ENCODE results near the gene NDUFS8. TPM values are rescaled to one million over a fixed set of nuclear protein-coding genes. Genes with fewer than 3 reads are reported as not detected.
A peak's percentile ranks its signal among the peaks of the same experiment; 100 is the strongest.

Gene NDUFS8
- total RNA-seq, 4 donors from 2014 or later, result 155 to 226 (median 188) TPM

- TF ChIP-seq CTCF (IDR thresholded peaks at IDR 0.05) (no peak), EP300 (IDR thresholded peaks at IDR 0.05; ENCODE audit: low read depth) (no peak), POLR2AphosphoS5 (IDR thresholded peaks at IDR 0.05) (no peak), POLR2A (IDR thresholded peaks at IDR 0.05) (no peak)
- Histone ChIP-seq H3K36me3 (no peaks in the 10 kb centered on the region), H3K4me1 (peaks cover 17 to 50% (median 34%) of the 10 kb centered on the region in 4 donors), H3K27me3 (no peaks in the 10 kb centered on the region), H3K4me3 (no peak overlapping the region), H3K27ac (peak overlapping the region; percentile 86 to 93 (median 90)), H3K9me3 (no peaks in the 10 kb centered on the region)
- intact Hi-C loops (cut with DNase I; ENCODE audit: low total_unique reads) (loop anchor here (10.0 kb wide), 1 partner anchor 87 kb away; the partner anchor contains the start of gene CHKA), in situ Hi-C loops (cut with MboI; ENCODE audit: low pct_ligation_motif_present in 1 of 4, low pct_unique_long_range_greater_than_20kb in 1 of 4, low sequenced_read_pairs in 3 of 4) (no loop called here)
- no peak for DNase-seq
- 86% methylated on average over 18 of the region's 20 CpGs; no CpG with 5 or more reads in 1 of the 2 donors for WGBS, 2 donors (ENCODE audit: low coverage in 1 of 2)
These were observed 7.1 kb downstream of the NDUFS8 start for GRCh38 chr11:68037411-68038225.

- DNase-seq, result no peak
- Histone ChIP-seq H3K4me1 (peaks cover 17 to 50% (median 34%) of the 10 kb centered on the region in 4 donors), H3K4me3 (peak overlapping the region; percentile 46 to 74 (median 65)), H3K9me3 (no peaks in the 10 kb centered on the region), H3K27me3 (no peaks in the 10 kb centered on the region), H3K36me3 (peaks cover 0 to 5% (median 0%) of the 10 kb centered on the region in 4 donors), H3K27ac (peak overlapping the region; percentile 86 to 93 (median 90))
- intact Hi-C loops (cut with DNase I; ENCODE audit: low total_unique reads) (loop anchor here (10.0 kb wide), 1 partner anchor 87 kb away; the partner anchor contains the start of gene CHKA), in situ Hi-C loops (cut with MboI; ENCODE audit: low pct_ligation_motif_present in 1 of 4, low pct_unique_long_range_greater_than_20kb in 1 of 4, low sequenced_read_pairs in 3 of 4) (no loop called here)
- WGBS, 2 donors (ENCODE audit: low coverage in 1 of 2), result 37% methylated on average over 8 of the region's 13 CpGs; no CpG with 5 or more reads in 1 of the 2 donors
- no peak for TF ChIP-seq EP300 (IDR thresholded peaks at IDR 0.05; ENCODE audit: low read depth)
- TF ChIP-seq POLR2AphosphoS5 (IDR thresholded peaks at IDR 0.05), result no peak
- TF ChIP-seq CTCF (IDR thresholded peaks at IDR 0.05), result no peak
- no peak for TF ChIP-seq POLR2A (IDR thresholded peaks at IDR 0.05)
These were observed 7.8 kb downstream of the NDUFS8 start for GRCh38 chr11:68038226-68038717.

- Histone ChIP-seq H3K4me1 (peaks cover 17 to 50% (median 34%) of the 10 kb centered on the region in 4 donors), H3K4me3 (peak within 1 kb of the TSS; percentile 46 to 74 (median 65)), H3K27me3 (no peaks in the 10 kb centered on the region), H3K9me3 (no peaks in the 10 kb centered on the region), H3K27ac (peak within 1 kb of the TSS; percentile 86 to 93 (median 90)), H3K36me3 (peaks cover 0 to 5% (median 0%) of the 10 kb centered on the region in 4 donors)
- TF ChIP-seq POLR2A (IDR thresholded peaks at IDR 0.05) (peak; percentile 96), POLR2AphosphoS5 (IDR thresholded peaks at IDR 0.05) (peak; percentile 97 to 98 (median 98)), EP300 (IDR thresholded peaks at IDR 0.05; ENCODE audit: low read depth) (no peak), CTCF (IDR thresholded peaks at IDR 0.05) (peak in 2 of 5 experiments; percentile 36 to 46)
- DNase-seq, result peak; percentile 92
- 2% methylated on average over 45 of the region's 51 CpGs; no CpG with 5 or more reads in 1 of the 2 donors for WGBS, 2 donors (ENCODE audit: low coverage in 1 of 2)
- in situ Hi-C loops (cut with MboI; ENCODE audit: low pct_ligation_motif_present in 1 of 4, low pct_unique_long_range_greater_than_20kb in 1 of 4, low sequenced_read_pairs in 3 of 4), result no loop called here
- intact Hi-C loops (cut with DNase I; ENCODE audit: low total_unique reads), result loop anchor here (10.0 kb wide), 1 partner anchor 86 kb away; the partner anchor contains the start of gene CHKA
These were observed 8.4 kb downstream of the NDUFS8 start, which contains the start of gene TCIRG1 for GRCh38 chr11:68038718-68039525. Gene TCIRG1, plus strand, starts transcription at chr11:68039025. Its CDS starts 2,247 bp downstream, at chr11:68041272.

Measured in transverse colon (tissue), 4 donors.